ENCODE measurements around the gene POT1.

- TF ChIP-seq CTCF (conservative IDR thresholded peaks at IDR 0.05 in 1 of 2, IDR thresholded peaks at IDR 0.05 in 1 of 2; ENCODE audit: extremely low read depth in 1 of 2, insufficient read depth in 1 of 2, low read depth in 1 of 2, low read length in 2 of 2) (no peak), EZH2 (IDR thresholded peaks at IDR 0.05; ENCODE audit: borderline replicate concordance, low read length) (no peak)
Measured at GRCh38 chr7:124781907-124782734, 147.5 kb downstream of the POT1 start.
